Sigmoid colon (tissue), 3 donors: ENCODE data around the gene FADS3.

Experiments used
- CTCF ChIP-seq, 4 experiments: fragments of 450-650 bp in 3 of 4; fragments of 200-600 bp in 1 of 4; IDR thresholded peaks; one replicate each; pipeline ENCODE4 v1.5.1; 2016 to 2019; ENCODE audit warnings: antibody characterized with exemption in 4 of 4, mild to moderate bottlenecking in 3 of 4, moderate library complexity in 2 of 4
- POLR2A ChIP-seq, 2 donors: fragments of 450-650 bp; IDR thresholded peaks; one replicate each; pipeline ENCODE4 v1.6.1; 2016; ENCODE audit warnings: antibody characterized with exemption in 2 of 2, mild to moderate bottlenecking in 2 of 2, moderate library complexity in 2 of 2

GRCh38 chr11:61838501-61838900, 52.8 kb downstream of the FADS3 start:
- no peak for TF ChIP-seq CTCF (IDR thresholded peaks at IDR 0.05)
- no peak for TF ChIP-seq POLR2A (IDR thresholded peaks at IDR 0.05)
